Measurements from ENCODE around the gene MUC2. TPM values are rescaled to one million over a fixed set of nuclear protein-coding genes. Genes with fewer than 3 reads are reported as not detected.

Gene MUC2
- total RNA-seq, 4 donors from 2014 or later = 0.04 TPM; not detected in 3

DNA sequence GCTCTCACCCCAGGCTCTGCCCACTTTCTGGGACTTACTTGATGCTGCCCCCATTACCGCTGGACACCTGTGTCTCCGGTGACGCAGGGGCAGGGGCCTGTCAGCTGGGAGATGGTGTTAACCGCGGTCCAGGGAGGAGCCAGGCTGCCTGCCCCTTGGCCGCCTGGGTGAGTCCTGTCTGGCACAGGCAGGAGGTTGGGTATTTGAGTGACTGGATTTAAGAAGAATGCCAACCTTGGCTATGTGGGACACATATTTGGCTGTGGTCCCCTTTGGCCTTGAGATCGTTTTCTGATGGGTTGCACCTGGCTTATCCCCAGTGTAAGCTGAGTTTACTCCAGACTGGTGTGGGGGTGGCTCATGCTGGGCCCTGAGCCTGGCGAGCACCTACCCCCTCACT, 40.7 kb upstream of the MUC2 start:
- Histone ChIP-seq H3K27me3 (peaks cover 0 to 79% (median 0%) of the 10 kb centered on the region in 4 donors), H3K4me3 (no peak overlapping the region), H3K9me3 (no peaks in the 10 kb centered on the region), H3K27ac (no peak overlapping the region), H3K36me3 (no peaks in the 10 kb centered on the region), H3K4me1 (no peaks in the 10 kb centered on the region)
- DNase-seq = no peak
- intact Hi-C loops (cut with DNase I) = no loop called here
- TF ChIP-seq POLR2A (IDR thresholded peaks at IDR 0.05) = no peak
- TF ChIP-seq, protein P1, sequence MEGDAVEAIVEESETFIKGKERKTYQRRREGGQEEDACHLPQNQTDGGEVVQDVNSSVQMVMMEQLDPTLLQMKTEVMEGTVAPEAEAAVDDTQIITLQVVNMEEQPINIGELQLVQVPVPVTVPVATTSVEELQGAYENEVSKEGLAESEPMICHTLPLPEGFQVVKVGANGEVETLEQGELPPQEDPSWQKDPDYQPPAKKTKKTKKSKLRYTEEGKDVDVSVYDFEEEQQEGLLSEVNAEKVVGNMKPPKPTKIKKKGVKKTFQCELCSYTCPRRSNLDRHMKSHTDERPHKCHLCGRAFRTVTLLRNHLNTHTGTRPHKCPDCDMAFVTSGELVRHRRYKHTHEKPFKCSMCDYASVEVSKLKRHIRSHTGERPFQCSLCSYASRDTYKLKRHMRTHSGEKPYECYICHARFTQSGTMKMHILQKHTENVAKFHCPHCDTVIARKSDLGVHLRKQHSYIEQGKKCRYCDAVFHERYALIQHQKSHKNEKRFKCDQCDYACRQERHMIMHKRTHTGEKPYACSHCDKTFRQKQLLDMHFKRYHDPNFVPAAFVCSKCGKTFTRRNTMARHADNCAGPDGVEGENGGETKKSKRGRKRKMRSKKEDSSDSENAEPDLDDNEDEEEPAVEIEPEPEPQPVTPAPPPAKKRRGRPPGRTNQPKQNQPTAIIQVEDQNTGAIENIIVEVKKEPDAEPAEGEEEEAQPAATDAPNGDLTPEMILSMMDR (IDR thresholded peaks at IDR 0.05) = no peak
- WGBS, 2 donors = 20 to 66% methylated on average over 1 to 3 of the region's 8 CpGs

GRCh38 chr11:1034456-1035295, 40.0 kb upstream of the MUC2 start:
- no peak for DNase-seq
- H3K4me3 ChIP-seq = no peak overlapping the region
- no peak overlapping the region for H3K27ac ChIP-seq
- WGBS, 2 donors = 52 to 69% methylated on average over 3 to 15 of the region's 39 CpGs
- no peak for TF ChIP-seq POLR2A (IDR thresholded peaks at IDR 0.05)
- TF ChIP-seq, protein P1 (IDR thresholded peaks at IDR 0.05) = no peak
- intact Hi-C loops (cut with DNase I) = no loop called here
- no peaks in the 10 kb centered on the region for H3K9me3 ChIP-seq
- no peaks in the 10 kb centered on the region for H3K36me3 ChIP-seq
- H3K27me3 ChIP-seq = peaks cover 0 to 73% (median 0%) of the 10 kb centered on the region in 4 donors
- no peaks in the 10 kb centered on the region for H3K4me1 ChIP-seq

DNA sequence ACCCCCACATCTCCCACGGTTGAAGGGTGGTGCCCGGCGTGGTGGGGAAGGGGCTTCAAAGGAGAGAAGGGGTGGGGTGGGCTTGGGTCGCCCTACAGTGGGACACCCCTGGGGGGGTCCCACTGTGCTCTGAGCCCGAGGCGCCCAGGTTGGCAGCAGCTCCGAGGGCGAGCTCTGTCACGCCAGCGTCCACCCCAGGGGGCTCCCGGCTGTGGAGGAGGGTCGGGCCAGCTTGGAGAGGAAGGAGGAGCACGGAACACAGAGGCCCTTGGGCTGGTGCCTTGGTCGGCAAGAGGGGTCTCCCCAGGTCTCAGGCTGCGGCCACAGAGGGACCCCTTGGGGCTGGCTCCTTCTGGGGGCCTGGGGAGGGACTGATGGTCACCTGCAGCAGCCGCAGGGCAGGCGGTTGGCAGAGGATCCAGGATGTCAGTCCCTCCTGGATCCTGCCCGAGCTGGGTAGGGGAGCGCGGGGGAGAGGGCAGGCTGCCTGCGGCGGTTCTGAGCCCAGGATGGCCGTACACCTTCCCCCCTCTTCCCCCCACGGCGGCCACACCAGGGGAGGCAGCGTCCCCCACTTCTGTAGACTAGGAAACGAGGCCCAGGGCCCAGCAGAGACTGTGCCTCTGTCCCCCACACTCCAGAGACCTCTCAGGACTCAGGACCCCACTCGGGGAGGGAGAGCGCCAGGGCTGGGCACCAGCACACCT, 38.9 kb upstream of the MUC2 start:
- Histone ChIP-seq H3K36me3 (no peaks in the 10 kb centered on the region), H3K27ac (no peak overlapping the region), H3K4me3 (no peak overlapping the region), H3K4me1 (no peaks in the 10 kb centered on the region), H3K27me3 (peaks cover 0 to 73% (median 0%) of the 10 kb centered on the region in 4 donors), H3K9me3 (no peaks in the 10 kb centered on the region)
- TF ChIP-seq, protein P1 (IDR thresholded peaks at IDR 0.05) = no peak
- TF ChIP-seq POLR2A (IDR thresholded peaks at IDR 0.05) = no peak
- 79% methylated on average over 12 of the region's 29 CpGs; no CpG with 5 or more reads in 1 of the 2 donors for WGBS, 2 donors
- DNase-seq = no peak
- intact Hi-C loops (cut with DNase I) = no loop called here

- no peak for DNase-seq
- Histone ChIP-seq H3K4me3 (no peak within 1 kb of the TSS), H3K9me3 (no peaks in the 10 kb centered on the region), H3K27me3 (peaks cover 0 to 73% (median 0%) of the 10 kb centered on the region in 4 donors), H3K36me3 (no peaks in the 10 kb centered on the region), H3K4me1 (peaks cover 0 to 2% (median 0%) of the 10 kb centered on the region in 3 donors), H3K27ac (no peak within 1 kb of the TSS)
- no peak for TF ChIP-seq POLR2A (IDR thresholded peaks at IDR 0.05)
- WGBS, 2 donors = no CpG with 5 or more reads among the region's 42 CpGs
- intact Hi-C loops (cut with DNase I) = no loop called here
Measured at GRCh38 chr11:1036303-1036923, 38.3 kb upstream of the MUC2 start, which contains the start of gene MUC6. Gene MUC6, minus strand, starts transcription at chr11:1036718. Its CDS starts 63 bp downstream, at chr11:1036655.

DNA sequence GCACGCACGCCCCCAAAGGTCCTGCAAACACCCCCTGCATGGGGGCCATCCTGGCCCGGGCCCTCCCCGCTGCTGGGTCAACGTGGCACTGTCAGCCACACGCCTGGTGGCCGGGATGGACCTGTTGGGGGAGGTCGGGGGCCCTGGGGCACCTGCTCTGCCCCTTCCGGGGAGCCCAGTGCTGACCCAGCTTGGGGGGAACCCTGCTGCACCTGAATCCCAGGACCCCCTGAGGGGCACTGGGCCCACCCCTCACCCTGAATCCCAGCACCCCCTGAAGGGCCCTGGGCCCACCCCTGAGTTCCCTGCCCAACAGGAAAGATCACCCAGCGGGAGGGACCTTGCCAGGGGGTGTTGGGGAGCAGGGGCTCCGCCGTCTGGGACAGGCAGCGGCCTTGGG, 37.7 kb upstream of the MUC2 start:
- Histone ChIP-seq H3K9me3 (no peaks in the 10 kb centered on the region), H3K4me3 (no peak overlapping the region), H3K27ac (no peak overlapping the region), H3K4me1 (peaks cover 0 to 7% (median 0%) of the 10 kb centered on the region in 3 donors), H3K36me3 (no peaks in the 10 kb centered on the region), H3K27me3 (peaks cover 0 to 75% (median 0%) of the 10 kb centered on the region in 4 donors)
- no CpG with 5 or more reads among the region's 13 CpGs for WGBS, 2 donors
- TF ChIP-seq POLR2A (IDR thresholded peaks at IDR 0.05) = no peak
- TF ChIP-seq, protein P1 (IDR thresholded peaks at IDR 0.05) = no peak
- intact Hi-C loops (cut with DNase I) = no loop called here
- DNase-seq = no peak
